ENCODE results near the gene PPP1R13L. TPM values are rescaled to one million over a fixed set of nuclear protein-coding genes. Genes with fewer than 3 reads are reported as not detected.

PPP1R13L gene
- total RNA-seq, 1 donor from 2014 or later, result 54.2 TPM

DNA sequence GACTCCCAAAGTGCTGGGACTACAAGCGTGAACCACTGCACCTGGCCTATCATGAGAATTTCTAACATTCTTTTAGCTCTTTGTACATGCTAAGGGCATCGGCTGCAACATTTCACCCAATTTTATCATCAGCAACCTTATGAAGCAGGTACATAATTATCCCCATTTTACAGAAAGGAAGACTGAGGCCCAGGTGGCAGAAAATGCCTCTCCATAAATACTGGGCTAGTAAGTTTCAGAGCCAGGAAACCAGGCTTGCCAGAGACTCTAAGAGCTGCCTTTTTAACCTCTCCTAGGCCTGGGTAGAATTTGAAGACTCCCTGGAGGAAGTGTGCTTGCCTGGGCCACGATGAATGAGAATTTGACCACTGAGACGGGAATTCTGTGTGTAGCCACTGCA lies 36.7 kb downstream of the PPP1R13L start:
- no peak for DNase-seq (ENCODE audit: low spot score)

DNA sequence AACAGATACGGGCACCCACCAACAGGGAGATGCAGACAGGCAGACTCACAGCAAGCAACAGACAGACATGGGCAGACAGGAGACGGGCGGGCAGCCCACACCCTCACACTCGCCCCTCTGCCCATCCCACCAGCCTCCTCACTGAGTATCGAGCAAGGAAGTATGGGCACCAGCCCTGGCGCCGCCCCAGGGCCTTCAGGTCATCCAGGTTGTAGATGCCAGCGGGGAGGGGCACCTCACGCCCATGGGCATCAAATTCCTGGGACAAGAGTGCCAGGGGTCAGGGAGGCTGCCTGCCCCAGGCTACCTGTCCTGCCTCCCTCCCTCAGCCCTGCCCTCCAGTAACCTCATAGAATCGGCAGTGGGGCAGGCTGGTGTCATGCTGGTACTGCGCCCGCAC lies 40.2 kb downstream of the PPP1R13L start:
- DNase-seq (ENCODE audit: low spot score), result no peak

DNA sequence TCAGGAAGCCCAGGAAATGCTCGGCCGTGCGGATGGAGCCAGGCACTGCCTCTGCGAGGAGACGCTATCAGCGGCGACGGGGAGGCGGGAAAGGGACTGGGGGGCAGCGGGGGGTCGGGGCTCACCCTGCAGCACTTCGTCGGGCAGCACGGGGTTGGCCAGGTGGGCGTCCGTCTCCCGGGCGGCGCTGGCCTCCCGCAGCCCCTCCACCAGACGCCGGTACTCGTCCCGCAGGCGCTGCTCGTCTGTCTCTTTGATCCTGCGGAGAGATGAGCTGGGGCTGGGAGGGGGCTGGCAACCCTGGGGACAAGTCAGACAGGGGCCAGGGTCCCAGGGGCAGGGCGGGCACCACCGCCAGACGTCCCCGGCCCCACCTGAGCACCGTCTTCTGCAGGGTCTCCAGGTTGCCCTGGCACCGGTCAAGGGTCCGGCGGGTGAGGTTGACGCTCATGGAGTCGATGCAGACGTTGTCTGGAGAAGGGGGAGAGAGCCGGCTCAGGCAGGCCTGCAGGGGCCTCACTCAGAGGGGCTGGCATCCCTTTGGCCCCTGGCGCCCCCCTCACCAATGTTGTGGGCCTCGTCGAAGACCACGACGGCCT lies 40.9 kb downstream of the PPP1R13L start:
- DNase-seq (ENCODE audit: low spot score), result no peak

DNA sequence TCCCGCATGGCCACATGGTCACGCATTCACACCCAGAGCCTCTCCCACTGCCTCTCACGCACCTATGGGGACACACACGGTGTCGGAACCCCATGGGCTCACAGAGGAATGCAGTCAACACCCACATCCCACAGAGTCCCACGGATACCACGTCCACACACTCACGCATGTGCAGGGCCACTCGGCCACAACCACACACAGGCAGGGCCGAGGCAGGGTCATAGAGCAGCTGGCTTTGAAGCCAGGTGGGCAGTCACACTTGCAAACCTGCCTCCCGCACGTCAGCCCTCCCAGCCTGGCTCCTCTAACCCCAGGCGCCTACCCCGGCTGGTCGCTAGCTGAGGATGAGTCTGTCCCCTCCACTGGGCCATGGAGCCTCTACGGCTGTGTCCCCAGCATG lies 42.6 kb downstream of the PPP1R13L start:
- no peak for DNase-seq (ENCODE audit: low spot score)

DNA sequence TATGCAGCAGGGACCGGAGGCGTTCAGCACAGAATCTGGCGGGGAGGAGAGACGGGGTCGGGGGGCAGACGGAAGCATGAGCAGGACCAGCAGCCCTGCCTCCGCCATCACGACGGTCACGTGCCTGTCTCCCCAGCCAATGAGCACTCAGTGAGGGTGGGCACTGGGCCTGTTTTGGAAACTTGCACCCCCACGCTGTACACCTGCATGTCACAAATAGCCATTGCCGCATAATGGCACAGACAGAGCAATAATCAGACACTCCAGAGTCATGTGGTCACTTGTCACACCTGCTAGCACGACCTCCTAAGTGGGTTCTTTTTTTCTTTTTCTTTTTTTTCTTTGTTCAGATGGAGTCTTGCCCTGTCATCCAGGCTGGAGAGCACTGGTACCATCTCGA lies 43.3 kb downstream of the PPP1R13L start:
- DNase-seq (ENCODE audit: low spot score), result no peak

DNA sequence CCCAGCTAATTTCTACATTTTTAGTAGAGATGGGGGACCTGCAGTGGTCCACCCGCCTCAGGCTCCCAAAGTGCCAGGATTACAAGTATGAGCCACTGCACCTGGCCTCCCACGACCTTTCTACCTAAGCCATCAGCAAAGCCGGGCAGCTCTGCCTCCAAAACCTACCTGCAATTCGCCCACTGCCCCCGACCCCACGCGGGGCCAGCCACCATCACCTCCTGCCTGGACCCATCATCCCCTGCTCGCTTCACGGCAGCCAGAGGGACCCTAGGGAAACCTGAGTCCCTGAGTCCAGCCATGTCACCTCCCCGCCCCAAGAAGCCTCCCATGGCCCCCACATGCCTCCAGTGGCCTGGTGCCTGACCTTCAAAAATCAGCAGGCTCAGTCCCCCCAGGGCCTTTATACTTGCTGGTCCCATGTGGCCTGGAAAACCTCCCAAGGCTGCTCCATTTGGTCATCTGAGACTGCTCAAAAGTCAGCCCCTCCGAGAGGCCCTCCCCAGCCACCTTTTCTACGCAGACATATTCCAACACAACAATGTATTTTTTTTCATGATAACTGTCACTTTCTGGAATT lies 46.6 kb downstream of the PPP1R13L start:
- no peak for DNase-seq (ENCODE audit: low spot score)

DNA sequence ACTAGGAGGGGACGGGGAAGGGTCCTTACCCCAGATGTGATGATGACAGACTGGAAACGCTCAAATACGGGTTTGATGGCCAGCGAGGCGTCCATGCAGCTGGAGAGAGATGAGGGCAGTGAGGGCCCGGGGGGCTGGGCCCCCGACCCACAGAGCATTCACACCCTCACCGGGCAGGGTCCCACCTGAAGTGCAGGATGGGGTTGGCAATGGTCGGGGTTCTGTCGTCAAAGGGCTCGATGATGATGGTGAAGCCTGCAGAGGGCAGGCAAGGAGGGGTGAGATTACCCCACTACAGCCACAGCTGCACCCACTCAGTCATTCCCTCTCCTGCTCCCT lies 47.5 kb downstream of the PPP1R13L start:
- DNase-seq (ENCODE audit: low spot score), result no peak

DNA sequence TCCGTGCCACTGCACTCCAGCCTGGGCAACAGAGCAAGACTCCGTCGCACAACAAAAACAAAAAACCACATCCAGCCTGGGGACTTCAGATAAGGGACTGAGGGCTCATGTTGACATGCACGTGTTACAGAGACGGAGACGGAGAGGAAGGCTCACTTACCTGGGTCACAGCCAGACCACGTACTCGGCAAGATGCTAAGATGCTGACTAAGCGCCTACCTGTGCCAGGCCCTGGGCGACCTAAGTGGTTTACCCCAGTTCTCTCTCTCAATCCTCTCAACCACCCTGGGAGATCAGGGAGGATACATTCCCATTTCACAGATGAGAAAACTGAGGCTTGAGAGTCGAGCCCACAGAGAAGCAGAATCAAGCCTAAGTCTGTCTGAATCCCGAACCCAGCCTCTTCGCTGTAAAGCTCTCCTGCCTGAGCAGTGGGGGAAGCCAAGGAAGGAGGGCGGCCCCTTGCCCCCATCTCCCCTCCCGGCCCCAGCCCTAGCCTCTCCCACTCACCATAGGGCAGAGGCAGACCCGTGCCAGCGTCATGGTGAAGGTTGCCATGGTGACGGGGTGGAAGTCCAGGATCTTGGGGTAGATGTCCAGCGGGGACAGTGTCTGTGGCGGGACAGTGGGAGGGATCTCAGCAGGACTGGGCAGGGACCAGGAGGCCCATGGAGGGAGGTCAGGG lies 48.0 kb downstream of the PPP1R13L start:
- DNase-seq (ENCODE audit: low spot score), result no peak

DNA sequence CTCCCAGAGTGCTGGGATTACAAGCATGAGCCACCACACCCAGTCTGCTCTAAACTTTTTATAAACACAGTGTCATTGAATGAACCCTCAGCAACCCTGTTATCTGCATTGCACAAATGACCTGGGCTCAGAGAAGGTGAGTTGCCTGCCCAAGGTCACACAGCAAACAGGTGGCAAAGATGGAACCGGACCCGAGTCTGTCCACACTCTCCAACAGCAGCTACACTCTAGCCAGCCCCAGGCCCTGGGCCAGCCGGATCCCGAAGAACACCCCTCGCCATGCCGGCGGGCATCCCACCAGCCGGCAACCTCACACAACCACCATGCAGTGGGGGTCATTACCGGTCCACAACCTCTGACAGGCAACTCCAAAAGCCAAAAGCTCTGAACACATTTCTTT lies 49.0 kb downstream of the PPP1R13L start:
- no peak for DNase-seq (ENCODE audit: low spot score)

DNA sequence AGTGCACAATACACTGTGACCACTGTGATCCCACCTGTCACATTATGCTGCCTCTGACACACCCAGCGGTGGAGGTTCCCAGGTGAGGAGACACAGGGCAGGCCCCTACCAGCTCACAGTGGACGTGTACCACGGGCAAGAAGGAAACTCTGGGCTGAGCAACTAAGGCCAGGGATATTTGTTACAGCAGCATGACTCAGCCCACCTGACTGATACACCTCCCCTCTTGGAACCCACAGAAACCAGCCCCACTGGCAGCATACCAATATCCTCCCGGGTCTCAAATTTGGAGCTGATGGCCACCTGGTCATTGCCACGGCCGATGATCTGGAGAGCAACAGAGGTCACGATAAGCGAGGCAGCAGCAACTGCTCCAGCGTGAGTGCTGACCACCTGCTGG lies 49.5 kb downstream of the PPP1R13L start:
- no peak for DNase-seq (ENCODE audit: low spot score)

DNA sequence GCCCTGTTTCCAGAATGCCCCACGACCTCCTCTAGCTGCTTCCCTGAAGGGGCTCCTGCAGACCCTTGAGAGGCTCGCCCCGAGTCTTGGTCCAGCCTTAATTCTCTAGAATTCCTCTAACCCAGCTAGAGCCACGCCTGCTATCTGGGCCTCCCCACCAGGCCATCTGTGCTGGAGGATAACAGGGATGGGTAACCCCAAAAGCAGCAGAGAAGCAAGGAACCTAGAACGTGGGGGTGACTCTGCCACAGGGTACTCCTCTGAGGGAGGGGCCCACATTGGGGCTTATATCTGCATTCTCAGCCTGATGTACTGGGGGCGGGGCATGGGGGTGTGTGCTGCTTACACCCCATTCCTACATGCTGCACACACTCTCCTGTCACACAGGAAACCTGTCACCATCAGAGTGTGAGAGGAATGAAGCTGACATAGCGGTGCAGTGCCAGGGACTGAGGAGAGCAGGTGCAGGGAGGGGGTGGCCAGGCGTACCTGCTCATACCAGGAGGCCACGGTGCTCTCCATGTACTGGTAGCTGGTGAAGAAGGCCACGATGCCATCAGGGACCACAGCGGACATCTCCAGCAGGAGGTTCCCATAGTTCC lies 50.5 kb downstream of the PPP1R13L start:
- DNase-seq (ENCODE audit: low spot score), result no peak

DNA sequence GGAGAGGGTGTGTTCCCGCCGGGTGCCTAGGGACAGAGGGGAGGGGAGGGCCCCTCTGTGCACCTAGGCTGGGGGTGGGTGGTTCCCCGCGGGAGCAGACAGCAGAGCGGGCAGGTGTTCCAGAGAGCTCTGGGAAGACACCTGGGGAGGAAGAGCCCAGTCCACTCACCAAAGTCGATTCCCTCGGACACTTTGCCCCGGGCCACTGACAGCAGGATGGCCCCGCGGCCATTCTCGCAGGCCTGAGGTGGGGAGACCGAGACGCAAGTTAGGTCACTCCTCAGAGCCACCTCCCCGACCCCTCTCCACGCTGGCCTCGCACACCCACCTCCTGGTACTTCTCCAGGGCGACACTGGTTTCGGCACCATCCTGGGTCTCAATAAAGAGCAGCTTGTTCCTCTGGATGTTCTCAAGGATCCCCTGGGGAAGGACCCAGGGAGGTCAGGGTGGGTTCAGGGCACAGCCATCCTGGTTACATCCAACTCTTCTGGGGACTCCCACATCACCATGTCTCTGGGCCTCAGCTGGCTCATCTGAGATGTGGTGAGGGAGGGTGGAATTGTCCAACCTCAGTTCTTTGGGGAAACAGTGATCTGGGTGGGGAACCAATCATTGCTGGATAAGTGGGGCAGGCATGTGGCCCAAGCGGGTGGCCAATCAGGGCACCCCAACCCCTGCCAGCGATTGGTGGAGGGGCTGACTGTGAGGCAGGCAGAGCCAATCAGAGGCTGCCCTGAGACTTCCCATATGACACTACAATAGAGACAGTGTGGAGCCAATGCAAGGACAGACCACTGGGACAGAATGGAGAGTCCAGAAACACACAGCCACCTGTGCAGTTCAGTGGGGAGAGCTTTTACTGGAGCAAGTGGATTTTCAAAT lies 51.7 kb downstream of the PPP1R13L start:
- DNase-seq (ENCODE audit: low spot score), result no peak

DNA sequence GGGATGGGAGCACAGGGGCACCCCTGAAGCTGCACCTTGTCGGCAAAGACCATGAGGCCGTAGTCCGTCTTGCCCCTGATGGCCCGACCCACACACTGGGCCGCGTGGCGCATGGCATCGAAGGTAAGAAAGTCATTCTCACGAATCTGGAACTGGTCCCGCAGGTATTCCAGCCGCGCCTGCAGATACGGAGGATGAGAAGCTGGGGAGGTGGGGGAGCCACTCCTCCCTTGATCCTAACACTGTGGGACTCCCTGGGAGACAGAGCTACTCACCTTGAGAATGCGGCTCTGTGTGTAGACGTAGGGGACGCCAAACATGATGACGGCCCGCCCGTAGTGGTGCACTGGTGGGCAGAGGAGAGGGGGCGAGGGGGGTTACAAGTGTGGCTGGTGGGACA lies 52.4 kb downstream of the PPP1R13L start:
- no peak for DNase-seq (ENCODE audit: low spot score)

DNA sequence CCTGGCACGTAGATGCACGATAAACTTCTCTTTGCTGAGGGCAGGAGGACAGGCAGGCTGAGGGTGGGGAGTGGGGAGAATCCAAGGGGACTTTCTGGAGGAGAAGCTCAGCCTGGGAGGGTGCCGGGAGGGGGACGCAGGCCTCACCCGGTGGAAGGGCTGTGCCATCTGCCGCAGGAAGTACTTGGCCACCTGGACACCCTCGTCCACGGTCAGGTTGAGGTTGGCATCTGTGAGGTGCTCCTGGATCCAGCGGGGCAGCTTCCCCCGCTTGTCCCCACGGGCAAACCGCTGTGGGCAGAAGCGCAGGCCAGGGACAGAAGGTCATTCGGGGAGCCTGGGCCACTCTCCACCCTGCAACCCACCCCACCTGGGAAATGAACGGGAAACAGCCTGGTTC lies 52.8 kb downstream of the PPP1R13L start:
- no peak for DNase-seq (ENCODE audit: low spot score)

DNA sequence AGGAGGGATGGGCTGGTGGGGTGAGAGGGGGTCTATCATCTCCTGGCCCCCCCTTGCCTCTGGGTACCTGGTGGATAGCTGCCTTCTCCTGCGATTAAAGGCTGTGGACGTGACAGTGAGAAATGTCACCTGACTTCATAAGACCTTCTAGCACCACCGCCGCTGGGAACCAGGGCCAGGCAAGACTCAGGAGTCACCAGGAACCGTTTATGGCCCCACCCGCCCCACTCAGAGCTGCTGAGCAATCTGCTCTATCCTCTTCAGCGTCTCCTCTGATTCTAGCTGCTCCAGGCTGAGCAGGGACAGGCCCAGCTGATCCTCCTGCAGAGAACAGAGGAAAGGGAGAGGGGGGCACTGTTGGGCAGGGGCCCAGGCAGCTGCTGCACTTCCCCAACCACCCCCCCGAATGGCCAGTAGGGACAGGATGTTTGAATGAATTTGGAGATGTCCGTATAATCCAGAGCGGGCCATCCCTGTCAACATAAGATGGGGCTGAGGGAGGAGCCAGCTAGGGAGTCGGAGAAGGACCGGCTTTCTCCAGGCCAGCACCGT lies 53.4 kb downstream of the PPP1R13L start:
- no peak for DNase-seq (ENCODE audit: low spot score)

DNA sequence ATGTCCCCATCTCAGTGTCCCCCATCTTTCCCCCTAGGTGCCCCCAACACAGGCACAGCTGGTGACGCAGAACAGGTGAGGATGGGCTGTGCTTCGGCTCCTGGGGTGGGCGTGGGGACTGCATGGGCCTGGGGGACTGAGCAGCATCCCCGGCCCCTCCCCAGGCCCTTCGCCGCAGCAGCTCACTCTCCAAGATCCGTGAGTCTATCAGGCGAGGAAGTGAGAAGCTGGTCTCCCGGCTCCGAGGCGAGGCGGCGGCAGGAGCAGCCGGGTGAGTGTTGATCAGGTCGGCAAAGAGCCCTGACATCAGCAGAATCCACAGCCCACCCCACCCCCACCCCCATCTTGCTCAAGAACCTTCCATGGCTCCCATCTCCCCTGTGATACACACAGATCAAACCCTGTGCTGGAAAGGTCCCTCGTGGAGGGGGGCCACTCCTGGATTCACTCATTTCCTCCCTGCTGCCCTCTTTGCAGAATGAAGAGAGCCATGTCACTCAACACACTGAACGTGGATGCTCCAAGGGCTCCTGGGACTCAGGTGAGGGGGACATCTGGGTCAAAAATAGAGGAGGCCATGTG lies 54.3 kb downstream of the PPP1R13L start:
- DNase-seq (ENCODE audit: low spot score), result no peak

DNA sequence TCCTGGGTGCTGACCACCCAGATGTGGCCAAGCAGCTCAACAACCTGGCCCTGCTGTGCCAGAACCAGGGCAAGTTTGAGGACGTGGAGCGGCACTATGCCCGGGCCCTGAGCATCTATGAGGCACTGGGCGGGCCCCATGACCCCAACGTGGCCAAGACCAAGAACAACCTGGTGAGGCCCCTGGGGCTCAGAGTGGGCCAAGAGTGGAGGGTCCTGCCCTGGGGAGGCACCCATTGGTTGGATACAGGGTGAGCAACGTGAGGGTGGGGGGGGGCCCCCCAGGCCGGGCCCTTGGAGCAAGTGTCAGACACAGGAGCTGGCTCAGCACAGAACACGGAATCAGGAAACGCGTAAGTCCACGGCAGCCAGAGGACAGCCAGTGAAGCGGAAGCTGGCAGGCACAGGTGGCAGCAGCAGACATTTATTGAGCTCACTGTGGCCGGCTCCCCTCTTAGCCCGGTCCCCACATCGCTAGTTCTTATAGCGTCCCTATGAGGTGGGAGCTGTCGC lies 55.4 kb downstream of the PPP1R13L start:
- no peak for DNase-seq (ENCODE audit: low spot score)

DNA sequence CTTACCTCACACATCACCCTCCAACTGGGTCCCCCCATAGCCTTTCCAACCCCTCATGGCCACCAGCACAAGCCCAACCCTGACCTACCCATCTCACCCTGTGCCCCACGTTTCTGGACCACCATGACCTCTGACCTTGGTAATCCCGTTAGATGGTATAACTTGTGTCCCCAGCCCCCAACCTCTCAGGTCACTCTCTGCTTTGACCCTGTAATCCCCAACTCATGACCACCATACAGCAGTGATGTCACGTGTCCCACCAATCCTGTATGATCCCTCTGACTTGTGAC lies 55.8 kb downstream of the PPP1R13L start:
- DNase-seq (ENCODE audit: low spot score), result no peak

DNA sequence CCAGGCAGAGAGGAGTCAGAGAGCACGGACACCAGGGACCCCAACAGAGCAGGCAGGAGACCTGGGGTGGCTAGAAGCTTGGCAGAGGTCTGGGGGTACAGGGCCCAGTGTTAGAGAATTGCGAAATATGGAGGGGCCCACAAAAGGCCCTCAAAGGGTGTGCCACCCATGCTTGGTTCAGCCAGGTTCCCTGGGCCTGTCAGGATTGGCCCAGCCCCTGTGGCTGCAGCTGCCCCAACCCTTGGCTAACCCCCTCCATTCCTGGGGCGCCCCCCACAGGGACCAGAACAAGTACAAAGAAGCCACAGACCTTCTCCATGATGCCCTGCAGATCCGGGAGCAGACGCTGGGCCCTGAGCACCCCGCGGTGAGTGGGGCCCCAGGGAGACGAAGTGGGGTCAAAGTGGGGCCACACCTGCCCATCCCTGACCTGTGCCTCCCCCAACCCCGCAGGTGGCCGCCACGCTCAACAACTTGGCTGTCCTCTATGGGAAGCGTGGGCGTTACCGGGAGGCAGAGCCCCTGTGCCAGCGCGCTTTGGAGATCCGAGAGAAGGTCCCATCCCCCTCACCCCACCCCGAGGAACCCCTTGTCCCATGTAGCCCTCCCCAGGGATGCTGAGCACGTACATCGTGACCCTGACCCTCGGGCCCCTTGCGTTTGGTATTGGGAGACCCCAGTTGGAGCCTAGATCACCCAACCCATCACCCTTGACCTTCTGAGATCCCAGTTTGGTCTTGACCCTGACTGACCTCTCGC lies 56.3 kb downstream of the PPP1R13L start:
- no peak for DNase-seq (ENCODE audit: low spot score)

DNA sequence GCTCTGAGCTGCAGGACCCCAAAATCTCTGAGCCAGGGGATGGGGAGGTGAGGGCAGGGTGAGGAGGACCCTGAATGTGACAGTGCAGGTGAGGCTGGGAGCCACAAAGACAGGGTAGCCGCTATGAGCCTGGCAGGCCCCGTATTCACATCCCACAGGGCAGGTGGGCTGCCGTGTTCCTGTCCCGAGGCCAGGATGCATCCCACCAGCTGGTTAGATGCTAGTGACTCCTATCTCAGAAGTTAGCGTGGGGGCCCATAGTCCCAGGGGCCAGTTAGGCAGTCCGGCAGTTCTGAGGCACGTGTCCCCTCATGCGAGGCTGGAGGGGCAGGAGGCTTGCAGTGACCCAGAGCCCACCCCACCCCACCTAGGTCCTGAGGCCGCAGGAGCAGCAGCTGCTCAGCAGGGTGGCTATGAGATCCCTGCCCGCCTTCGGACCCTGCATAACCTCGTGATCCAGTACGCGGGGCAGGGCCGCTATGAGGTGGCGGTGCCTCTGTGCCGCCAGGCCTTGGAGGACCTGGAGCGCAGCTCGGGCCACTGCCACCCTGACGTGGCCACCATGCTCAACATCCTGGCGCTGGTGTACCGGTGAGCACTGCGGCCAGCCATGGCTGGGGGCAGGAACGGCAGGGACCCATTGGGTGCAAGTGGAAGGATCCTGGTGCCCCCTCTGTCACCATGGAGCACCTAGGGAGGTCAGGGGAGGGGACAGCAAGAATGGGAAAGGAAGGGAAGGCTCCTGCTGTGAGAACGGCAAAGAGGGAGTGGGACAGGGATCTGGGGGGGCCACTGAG lies 57.1 kb downstream of the PPP1R13L start:
- DNase-seq (ENCODE audit: low spot score), result no peak

Measured in mucosa of gallbladder (tissue), 1 donor.